GM06990 (cell line): ENCODE measurements around the gene NAGLU.

Source experiments
- DNase-seq: peaks from one replicate; pipeline ENCODE4 v3.0.0-alpha.2; 2011; ENCODE audit not compliant: insufficient read length; ENCODE audit errors: extremely low read depth
- H3K27me3 ChIP-seq: replicated peaks from 2 replicates; pipeline ENCODE4 v1.6.0; 2011; ENCODE audit warnings: low read length; ENCODE audit not compliant: control insufficient read depth, insufficient read depth
- H3K36me3 ChIP-seq: 2 replicates; pipeline ENCODE4 v1.5.1; 2011; ENCODE audit warnings: low read length; ENCODE audit not compliant: control insufficient read depth, insufficient read depth
- H3K4me3 ChIP-seq: replicated peaks from 2 replicates; pipeline ENCODE4 v1.5.1; 2011; ENCODE audit warnings: low read depth, mild to moderate bottlenecking, control low read depth, low read length
- TF ChIP-seq, protein P1 (sequence below): IDR thresholded peaks from 2 replicates; pipeline ENCODE4 v1.5.1; 2011; ENCODE audit warnings: low read length, control low read depth, mild to moderate bottlenecking, inconsistent platforms; ENCODE audit not compliant: insufficient read depth, poor library complexity, severe bottlenecking

NAGLU gene

DNA sequence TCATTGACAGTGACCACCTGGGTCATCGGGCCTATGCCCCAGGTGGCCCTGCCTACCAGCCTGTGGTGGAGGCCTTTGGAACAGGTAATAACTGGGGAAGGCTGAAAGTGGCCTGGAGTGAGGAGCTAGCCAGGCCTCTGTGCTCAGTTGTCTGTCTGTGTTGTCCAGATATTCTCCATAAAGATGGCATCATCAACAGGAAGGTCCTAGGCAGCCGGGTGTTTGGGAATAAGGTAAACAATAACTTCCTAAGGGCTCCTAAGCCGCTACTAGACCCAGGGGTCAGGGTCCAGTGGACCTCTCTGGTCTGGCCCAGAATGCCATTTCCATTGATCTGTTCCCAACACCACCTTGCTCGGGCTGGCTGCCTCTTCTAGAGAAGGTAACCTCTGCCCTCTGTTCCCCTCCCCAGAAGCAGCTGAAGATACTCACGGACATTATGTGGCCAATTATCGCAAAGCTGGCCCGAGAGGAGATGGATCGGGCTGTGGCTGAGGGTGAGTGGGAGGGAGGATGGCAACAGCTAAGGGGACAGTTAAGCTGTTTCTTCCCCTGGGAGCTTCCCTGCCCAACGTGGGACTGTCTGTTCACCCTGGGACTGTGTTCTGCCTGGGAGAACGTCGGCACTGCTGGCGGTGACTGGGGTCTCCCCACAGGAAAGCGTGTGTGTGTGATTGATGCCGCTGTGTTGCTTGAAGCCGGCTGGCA lies 28.9 kb downstream of the NAGLU start:
- no peak for DNase-seq
- TF ChIP-seq, protein P1, sequence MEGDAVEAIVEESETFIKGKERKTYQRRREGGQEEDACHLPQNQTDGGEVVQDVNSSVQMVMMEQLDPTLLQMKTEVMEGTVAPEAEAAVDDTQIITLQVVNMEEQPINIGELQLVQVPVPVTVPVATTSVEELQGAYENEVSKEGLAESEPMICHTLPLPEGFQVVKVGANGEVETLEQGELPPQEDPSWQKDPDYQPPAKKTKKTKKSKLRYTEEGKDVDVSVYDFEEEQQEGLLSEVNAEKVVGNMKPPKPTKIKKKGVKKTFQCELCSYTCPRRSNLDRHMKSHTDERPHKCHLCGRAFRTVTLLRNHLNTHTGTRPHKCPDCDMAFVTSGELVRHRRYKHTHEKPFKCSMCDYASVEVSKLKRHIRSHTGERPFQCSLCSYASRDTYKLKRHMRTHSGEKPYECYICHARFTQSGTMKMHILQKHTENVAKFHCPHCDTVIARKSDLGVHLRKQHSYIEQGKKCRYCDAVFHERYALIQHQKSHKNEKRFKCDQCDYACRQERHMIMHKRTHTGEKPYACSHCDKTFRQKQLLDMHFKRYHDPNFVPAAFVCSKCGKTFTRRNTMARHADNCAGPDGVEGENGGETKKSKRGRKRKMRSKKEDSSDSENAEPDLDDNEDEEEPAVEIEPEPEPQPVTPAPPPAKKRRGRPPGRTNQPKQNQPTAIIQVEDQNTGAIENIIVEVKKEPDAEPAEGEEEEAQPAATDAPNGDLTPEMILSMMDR, result no peak
- Histone ChIP-seq H3K36me3 (peaks cover 44% of the 10 kb centered on the region), H3K4me3 (no peak overlapping the region), H3K27me3 (no peaks in the 10 kb centered on the region)

DNA sequence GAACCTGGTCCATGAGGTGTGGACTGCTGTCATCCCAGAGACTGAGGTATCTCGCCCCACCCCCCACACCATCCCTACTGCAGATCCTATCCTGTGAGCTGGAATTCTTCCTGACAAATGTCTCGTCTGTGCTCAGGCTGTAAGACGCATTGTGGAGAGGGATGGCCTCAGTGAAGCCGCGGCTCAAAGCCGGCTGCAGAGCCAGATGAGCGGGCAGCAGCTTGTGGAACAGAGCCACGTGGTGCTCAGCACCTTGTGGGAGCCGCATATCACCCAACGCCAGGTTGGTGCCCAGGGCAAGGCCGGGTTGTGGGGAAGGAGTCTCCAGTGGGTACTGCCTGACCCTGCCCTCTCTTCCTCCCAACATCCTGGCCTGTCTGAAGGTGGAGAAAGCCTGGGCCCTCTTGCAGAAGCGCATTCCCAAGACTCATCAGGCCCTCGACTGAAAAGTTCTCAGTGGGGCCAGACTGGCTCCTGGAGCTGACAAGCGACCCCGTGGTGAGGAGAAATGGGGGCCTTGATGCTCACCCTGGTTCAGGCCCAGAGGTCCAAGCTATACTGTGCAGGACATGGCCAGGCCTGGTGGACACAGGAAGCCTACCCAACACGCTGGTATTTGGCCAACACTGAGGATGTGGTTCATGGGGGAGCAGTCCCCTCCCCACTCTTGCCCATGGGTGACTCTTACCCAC lies 29.6 kb downstream of the NAGLU start:
- DNase-seq, result no peak
- TF ChIP-seq, protein P1, result no peak
- Histone ChIP-seq H3K4me3 (no peak overlapping the region), H3K36me3 (peaks cover 45% of the 10 kb centered on the region), H3K27me3 (no peaks in the 10 kb centered on the region)

DNA sequence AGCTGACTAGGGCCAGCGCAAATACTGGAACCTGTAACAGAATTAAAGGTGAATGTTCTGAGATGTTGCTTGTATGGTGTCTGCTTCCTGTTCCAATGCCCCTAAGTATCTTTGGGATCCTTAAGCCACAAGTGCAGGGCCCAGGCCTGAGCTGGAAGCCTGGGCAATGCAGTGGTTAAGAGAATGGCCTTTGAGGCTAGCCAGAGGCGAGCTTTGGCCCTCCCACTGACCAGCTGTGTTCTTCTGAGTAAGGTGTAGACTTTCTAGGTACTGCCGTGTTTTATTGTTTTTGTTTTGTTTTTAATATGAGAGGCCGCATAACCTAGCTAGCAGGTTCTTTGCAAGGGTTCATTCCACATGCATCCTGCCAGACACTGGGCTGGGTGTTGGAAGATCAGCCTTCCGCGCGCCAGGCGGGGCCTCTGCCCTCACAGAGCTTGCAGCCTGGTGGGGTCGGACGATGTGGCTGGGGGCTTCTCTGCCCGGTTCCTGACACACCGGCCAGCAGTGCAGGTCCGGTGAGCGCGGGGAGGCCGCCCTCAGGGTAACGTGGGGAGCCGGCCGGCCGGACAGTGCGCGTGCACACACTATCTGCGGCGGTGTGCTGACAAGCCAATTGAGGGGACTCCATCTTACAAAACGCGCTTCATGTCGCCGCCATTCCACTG lies 30.3 kb downstream of the NAGLU start:
- peaks cover 46% of the 10 kb centered on the region for H3K36me3 ChIP-seq
- DNase-seq, result no peak
- peak overlapping the region; percentile 91 for H3K4me3 ChIP-seq
- TF ChIP-seq, protein P1, result no peak
- H3K27me3 ChIP-seq, result no peaks in the 10 kb centered on the region

DNA sequence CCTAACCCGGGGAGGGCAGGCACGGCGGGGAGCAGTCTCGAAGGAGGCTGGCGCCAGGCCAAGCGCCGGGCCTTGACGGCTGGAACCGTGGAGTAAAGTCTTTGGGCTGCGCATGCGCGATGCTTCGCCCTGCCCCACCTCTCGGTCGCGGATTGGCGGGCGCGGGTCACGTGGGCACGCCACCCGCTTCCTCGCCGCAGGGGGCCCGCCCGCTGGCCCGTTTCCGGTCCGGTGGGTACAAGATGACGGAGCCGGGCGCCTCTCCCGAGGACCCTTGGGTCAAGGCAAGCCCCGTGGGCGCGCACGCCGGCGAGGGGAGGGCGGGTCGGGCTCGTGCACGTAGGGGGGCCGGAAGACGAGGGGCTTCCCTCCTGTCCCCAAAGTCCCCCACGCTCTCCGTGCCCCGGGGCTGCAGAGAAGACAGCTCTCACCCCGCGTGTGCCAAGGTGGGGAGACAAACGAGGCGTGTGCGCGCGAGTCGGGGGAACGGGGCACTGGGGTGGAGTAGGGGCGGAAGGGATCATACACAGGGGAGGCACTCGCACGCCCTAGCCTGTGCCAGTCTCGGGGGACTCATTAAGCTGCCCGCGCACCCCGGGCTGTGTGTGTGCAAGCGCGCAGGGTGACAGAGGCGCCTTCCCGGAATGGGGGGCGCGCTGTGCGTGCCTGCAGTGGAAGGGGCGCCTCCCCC lies 31.0 kb downstream of the NAGLU start, which contains the start of gene MLX:
TSS of gene MLX (plus strand) at position 218 of the 691 bp plus-strand sequence. CDS start at position 243, 25 bp downstream.
- peak; percentile 95 for DNase-seq

DNA sequence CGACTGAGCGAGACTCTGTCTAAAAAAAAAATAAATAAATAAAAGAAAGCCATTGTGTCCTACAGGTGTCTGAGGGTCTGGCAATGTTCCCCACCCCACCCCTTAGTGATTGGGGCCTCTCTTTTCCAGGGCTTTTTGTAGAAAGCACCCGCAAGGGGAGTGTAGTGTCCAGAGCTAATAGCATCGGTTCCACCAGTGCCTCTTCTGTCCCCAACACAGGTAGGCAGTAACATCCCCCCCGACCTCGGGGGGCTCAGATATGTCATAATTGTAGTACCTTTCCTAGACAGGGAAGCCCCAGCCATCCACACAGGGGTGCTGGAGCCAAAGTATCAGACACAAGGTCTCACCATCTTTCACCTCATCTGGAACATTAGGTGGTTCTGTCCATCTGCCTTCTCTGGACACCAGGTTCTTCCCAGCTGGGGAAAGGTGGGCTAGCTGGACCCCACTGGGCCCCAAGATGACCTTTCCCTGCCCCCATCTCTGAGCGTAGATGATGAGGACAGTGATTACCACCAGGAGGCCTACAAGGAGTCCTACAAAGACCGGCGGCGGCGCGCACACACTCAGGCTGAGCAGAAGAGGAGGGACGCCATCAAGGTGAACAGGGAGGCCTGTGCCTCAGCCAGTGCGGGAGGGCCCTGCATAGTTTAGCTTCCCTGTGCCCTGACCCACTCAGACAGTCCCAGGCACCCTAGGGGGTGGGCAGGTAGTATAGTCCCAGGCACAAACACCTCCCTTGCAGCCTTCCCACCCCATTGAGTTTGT lies 32.5 kb downstream of the NAGLU start:
- Histone ChIP-seq H3K4me3 (no peak overlapping the region; the same call in 1 of the 2 replicates), H3K27me3 (no peaks in the 10 kb centered on the region), H3K36me3 (peaks cover 63% of the 10 kb centered on the region)
- no peak for DNase-seq
- TF ChIP-seq, protein P1, result no peak

More for the DNA sequence above, 31.0 kb downstream of the NAGLU start, which contains the start of gene MLX:
- Histone ChIP-seq H3K36me3 (peaks cover 52% of the 10 kb centered on the region), H3K4me3 (peak within 1 kb of the TSS; percentile 91), H3K27me3 (no peaks in the 10 kb centered on the region)
- TF ChIP-seq, protein P1, result no peak
